ENCODE data around the gene CCDC121.
"Not testable (repeated sequence)": the region's sequence is repeated elsewhere in the genome, so short reads cannot be mapped to it uniquely, and the experiment has no call there.

The CCDC121 gene

DNA sequence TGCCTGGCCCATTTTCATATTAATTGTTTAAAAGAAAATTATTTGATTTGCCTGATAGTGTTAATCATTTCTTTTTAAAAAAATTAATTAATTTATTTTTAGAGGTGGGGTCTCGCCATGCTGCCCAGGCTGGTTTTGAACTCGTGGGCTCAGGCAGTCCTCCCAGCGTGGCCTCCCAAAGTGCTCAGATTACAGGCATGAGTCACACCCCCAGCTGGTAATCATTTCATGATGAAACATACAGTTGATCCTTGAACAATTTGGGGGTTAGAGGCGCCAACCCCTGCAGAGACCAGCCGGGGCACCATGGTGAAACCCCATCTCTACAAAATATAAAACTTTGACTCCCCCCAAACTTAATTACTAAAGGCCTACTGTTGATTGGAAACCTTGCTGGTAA lies 8.0 kb upstream of the CCDC121 start:
- no peak for DNase-seq

DNA sequence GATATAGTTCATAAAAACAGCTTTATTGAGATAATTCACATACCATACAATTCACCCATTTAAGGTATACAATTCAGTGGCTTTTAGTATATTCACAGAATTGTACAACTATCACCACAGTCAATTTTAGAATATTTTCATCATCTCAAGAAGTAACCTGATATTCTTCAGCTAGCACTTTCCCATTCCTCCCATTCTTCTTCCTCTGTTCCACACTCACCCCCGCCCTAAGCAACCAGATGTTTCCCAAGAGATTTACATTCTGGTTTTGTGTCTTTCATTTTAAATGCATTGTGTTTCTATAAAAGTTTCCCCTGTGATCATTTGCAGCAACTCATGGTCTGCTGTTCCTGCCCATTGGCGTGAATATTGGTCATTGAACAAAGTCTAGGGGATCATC lies 5.5 kb upstream of the CCDC121 start:
- no peak for DNase-seq

DNA sequence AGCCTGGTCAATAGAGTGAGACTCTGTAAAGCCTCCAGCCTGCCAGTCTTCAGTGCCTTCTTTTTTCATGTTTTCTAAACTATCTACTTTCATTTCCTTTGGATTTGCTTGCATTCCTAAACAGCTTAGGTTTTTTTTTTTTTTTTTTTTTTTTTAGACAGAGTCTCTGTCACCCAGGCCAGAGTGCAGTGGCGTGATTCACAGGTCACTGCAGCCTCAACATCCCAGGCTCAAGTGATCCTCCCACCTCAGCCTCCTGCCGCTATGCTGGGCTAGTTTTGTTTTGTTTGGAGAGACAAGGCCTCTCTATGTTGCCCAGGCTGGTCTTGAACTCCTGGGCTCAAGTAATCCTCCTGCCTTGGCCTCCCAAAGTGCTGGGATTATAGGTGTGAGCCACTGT lies 1.4 kb upstream of the CCDC121 start:
- DNase-seq = not testable (repeated sequence)

DNA sequence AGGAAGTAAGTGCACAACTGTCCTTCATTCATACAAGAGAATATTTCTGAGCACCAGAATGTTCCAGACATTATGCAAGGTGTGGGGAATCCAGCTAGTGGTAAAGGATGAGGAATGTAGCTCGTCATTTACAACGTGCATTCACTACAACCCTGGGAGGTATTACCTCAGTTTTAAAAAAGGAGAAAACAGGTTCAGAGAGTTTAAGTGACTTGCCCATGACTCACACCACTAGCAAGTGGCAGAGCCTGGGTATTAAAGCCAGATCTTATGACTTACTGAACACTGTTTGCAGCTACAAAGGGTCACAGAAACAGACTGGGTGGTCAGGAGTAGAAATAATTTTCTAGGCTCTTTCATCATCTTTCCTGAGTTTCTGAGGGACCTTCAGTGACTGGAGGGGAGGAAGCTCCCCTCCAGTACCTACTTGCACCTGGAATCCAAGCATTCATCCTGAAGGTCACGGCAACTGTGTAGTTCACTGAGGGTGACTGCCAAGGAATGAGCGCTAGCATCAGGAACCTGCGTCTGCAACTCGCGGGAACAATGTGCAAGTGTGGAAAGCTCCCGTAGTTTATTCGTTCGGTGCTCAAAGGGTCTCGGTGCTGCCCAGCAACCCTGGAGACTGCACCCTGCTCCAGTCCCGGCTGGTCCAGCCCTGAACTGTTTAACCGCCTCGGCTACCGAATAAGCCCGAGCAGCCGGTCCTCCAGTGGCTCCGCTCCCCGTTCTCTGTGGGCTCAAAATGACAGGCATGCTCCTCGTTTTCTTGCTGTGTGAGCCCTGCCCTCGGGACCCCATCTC lies 647 bp downstream of the CCDC121 start:
- no peak for DNase-seq

DNA sequence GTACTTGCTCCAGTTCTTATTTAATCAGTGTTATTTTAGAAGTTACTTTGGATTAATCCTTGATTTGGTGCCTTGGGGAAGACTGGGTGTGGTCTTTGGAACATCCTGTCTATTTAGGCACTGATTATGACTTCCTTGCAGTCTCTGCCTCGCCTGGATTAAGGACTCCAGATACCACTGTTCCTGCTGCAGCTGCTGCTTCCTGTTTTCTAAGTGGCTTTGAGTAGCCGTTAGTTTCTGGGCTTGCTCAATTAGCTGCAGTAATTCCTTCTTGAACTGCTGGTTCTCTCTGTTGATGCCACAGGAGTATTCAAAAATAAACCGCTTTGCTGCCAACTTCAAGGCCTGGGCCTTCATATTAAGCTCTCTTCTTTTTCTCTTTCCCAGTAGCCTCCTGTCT lies 1.9 kb downstream of the CCDC121 start:
- DNase-seq = not testable (repeated sequence)

- not testable (repeated sequence) for DNase-seq
These were observed 2.5 kb downstream of the CCDC121 start for GRCh38 chr2:27626323-27626722.

GRCh38 chr2:27624943-27625342 lies 3.9 kb downstream of the CCDC121 start:
- no peak for DNase-seq

DNA sequence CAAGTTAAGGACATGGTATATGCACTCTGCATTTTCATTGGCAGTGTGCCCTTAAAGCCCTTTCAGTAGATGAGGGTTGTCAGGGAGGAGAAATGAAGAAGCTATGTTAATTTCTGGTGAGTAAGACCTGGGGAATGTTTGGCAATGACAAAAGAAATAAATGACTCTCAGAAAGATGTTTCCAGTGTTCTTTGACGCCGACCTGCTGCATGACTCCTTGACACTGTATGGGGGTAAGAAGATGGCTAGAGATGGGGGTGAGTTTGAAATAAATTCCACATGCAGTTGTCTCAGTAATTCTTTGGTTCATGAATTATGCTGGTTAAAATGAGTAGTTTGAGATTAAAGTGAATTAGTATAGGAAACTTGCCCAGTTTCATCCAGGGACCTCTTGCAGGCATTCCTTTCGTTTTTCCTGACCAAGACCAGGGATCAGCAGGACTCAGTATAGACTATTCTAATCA lies 5.9 kb downstream of the CCDC121 start:
- DNase-seq = no peak

DNA sequence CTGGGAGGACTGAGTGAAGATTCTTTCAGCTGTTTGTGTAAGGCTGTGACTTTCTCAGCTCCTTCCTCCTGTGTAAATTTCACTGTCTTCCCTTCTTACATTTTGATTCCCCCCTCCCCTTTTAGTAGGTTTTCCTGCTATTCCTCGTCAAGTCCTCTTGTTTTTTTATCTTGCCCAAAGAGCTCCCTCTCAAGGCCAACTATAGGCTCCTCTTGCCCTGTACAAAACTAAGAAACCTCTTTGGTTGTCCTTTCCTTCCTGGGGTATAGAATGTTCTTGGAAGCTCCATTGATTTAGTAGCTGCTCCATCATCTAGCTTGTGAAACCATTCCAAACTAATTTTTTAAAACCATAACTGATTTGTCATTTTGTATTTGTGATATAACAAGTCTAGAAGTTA lies 7.3 kb downstream of the CCDC121 start:
- no peak for DNase-seq

DNA sequence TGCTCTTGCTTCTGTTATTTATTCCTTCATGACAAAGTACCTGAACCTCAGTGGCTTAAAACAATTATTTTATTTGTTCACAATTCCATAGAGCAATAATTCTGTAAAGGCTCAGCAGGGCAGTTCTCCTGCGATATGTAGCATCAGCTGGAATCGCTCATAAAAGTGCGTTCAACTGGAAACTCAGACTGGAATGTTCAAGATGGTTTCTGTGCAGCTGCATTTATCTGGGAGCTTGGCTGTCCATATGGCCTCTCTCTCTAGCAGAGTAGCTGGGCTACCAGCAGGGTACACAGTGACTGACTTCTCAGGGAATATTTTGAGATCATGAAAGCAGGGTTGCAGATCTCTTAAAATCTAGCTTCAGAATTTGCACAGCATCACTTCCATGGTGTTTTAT lies 13.5 kb downstream of the CCDC121 start:
- DNase-seq = no peak

DNA sequence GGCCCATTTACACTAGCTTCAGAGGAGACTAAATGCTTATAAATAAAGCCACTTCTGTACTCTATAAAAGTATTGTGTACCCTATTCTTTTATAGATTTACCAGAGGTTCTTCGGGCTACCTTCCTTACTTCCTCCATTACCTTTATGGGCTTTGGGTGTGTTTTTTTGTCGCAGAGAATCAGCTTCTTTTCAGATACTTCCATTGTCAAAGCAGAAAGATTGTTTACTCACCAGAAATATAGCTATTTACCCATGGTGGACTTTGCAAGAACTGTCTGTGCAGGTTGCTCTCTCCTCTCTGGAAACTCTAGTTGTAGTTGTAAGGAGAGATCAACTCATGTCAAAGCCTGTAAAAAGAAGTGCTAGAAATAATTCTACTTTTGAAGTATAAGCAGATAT lies 14.8 kb downstream of the CCDC121 start:
- DNase-seq = no peak

GRCh38 chr2:27606611-27607010 lies 22.2 kb downstream of the CCDC121 start:
- DNase-seq = no peak

GRCh38 chr2:27596627-27597026 lies 32.2 kb downstream of the CCDC121 start:
- DNase-seq = no peak

DNA sequence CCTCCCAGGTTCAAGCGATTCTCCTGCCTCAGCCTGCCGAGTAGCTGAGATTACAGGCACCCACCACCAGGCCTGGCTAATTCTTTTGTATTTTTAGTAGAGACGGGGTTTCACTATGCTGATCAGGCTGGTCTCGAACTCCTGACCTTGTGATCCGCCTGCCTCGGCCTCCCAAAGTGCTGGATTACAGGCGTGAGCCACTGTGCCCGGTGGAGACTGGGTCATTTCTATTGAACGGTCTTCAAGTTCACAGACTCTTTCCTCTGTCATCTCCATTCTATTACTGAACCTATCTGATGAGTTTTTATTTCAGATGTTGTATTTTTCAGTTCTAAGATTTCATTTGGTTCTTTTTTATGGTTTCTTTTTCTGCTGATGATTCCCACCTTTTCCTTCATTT lies 33.4 kb downstream of the CCDC121 start:
- DNase-seq = not testable (repeated sequence)

GRCh38 chr2:27594020-27594703 lies 34.6 kb downstream of the CCDC121 start:
- not testable (repeated sequence) for DNase-seq

- no peak for DNase-seq
These were observed 35.6 kb downstream of the CCDC121 start for GRCh38 chr2:27593240-27593639.

- DNase-seq = no peak
These were observed 37.1 kb downstream of the CCDC121 start for GRCh38 chr2:27591745-27592144.

- DNase-seq = no peak
These were observed 40.5 kb downstream of the CCDC121 start for GRCh38 chr2:27588308-27588707.

DNA sequence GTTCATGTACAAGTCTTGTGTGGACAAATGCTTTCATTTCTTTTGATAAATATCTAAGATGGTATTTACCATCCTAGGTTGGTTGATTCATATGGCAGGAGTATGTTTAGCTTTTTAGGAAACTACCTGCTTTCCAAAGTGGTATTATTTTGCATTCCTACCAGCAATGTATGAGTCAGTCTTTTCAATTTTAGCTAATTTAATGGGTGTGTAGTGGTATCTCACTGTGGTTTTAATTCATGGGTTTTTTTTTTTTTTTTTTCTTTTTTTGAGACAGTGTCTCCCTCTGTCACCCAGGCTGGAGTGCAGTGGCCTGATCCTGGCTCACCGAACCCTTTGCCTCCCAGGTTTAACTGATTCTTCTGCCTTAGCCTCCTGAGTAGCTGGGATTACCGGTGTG lies 41.8 kb downstream of the CCDC121 start:
- peak; percentile 14 to 18 for DNase-seq

GRCh38 chr2:27584597-27584996 lies 44.2 kb downstream of the CCDC121 start:
- no peak for DNase-seq

GRCh38 chr2:27583390-27583915 lies 45.4 kb downstream of the CCDC121 start:
- no peak for DNase-seq

DNA sequence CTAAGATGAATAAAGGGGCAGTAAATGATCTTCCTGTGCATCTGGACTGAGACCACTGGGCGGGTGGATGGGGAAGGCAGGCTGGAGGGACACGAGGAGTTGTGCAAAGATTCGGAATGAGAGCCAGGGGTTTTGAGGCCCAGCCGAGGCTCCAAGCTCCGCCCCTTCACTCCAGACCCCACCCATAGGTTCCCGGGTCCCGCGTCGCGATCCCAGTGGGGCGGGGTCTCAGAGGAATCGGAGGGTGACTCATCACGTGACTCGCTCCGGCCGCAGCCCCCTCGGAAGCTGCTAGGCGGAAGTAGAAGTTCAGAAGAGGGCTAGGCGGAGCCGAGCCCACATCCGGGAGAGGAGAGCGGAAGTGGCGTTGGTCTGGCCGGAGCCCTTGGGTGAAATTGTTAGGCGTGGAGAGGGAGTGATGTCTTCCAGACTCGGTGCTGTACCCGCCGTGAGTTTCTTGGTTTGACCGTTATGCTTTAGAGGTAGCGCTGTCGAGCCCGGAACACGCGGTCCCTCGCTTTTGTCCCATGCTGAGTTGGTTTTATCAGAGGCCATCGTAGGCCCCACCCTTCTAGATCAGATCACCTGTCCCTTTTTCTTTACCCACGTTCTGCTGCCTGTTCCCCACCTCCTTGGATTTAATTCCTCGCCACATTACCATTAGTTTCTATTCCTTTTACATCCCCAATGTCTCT lies 46.0 kb downstream of the CCDC121 start, which contains the start of gene ZNF512:
Gene ZNF512, plus strand, starts transcription at position 348 of the 695 bp plus-strand sequence. Its CDS starts 71 bp downstream, at position 419.
- DNase-seq = peak; percentile 83 to 86

DNA sequence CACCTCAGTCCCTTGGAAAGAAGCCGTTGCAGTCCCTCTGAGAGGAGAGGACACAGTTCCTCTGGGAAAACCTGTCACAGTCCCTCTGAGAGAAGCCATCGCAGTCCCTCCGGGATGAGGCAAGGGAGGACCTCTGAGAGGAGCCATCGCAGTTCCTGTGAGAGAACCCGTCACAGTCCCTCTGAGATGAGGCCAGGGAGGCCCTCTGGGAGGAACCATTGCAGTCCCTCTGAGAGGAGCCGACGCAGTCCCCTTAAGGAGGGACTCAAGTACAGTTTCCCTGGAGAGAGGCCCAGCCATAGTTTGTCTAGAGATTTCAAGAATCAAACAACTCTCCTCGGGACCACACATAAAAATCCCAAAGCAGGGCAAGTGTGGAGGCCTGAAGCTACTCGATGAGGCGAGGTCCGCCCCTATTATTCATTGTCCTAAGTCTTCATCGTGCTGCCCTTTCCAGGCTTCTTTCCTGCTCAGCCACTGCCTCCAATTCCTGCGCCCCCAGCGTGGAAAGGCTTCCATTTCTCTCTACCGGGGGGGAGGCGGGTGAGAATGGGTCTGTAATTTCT lies 46.6 kb downstream of the CCDC121 start:
- peak in 1 of 2 donors; percentile 17 for DNase-seq
